ENCODE results near the gene ZNG1C.
"Not testable (repeated sequence)": the region's sequence is repeated elsewhere in the genome, so short reads cannot be mapped to it uniquely, and the experiment has no call there.

Gene ZNG1C

GRCh38 chr9:68343242-68343641 lies 101.5 kb downstream of the ZNG1C start:
- not testable (repeated sequence) for DNase-seq (ENCODE audit: low spot score)

GRCh38 chr9:68343992-68344391 lies 102.2 kb downstream of the ZNG1C start:
- DNase-seq (ENCODE audit: low spot score) = not testable (repeated sequence)
